IPS-20b (cell line): ENCODE results near the gene NF1.

Experiments used
- H3K27ac ChIP-seq: one replicate; pipeline ENCODE4 v1.5.1; 2013; ENCODE audit warnings: low read length
- H3K27me3 ChIP-seq: 2 replicates; pipeline ENCODE4 v1.6.1; 2013; ENCODE audit warnings: mild to moderate bottlenecking, low read length, inconsistent platforms; ENCODE audit not compliant: insufficient read depth
- H3K36me3 ChIP-seq: 2 replicates; pipeline ENCODE4 v1.6.1; 2013; ENCODE audit warnings: low read depth, mild to moderate bottlenecking, inconsistent platforms, low read length, moderate library complexity; ENCODE audit not compliant: insufficient read depth
- H3K4me1 ChIP-seq: 2 replicates; pipeline ENCODE4 v1.6.1; 2013; ENCODE audit warnings: mild to moderate bottlenecking, control low read depth, inconsistent platforms, low read length, moderate library complexity; ENCODE audit not compliant: insufficient read depth
- H3K4me3 ChIP-seq: 2 replicates; pipeline ENCODE4 v1.5.1; 2013; ENCODE audit warnings: mild to moderate bottlenecking, low read length, inconsistent platforms
- H3K9ac ChIP-seq: 2 replicates; pipeline ENCODE4 v1.6.1; 2013; ENCODE audit warnings: low read depth, mild to moderate bottlenecking, inconsistent platforms, low read length, moderate library complexity
- H3K9me3 ChIP-seq: 2 replicates; pipeline ENCODE4 v1.6.1; 2013; ENCODE audit warnings: mild to moderate bottlenecking, low read depth, low read length, inconsistent platforms; ENCODE audit not compliant: insufficient read depth

NF1 gene

GRCh38 chr17:31061678-31062077 is 33.1 kb upstream of the NF1 start:
- no peaks in the 10 kb centered on the region for H3K36me3 ChIP-seq
- no peak overlapping the region for H3K4me3 ChIP-seq
- H3K27ac ChIP-seq = no peak overlapping the region
- no peaks in the 10 kb centered on the region for H3K27me3 ChIP-seq
- no peak overlapping the region for H3K9ac ChIP-seq
- no peaks in the 10 kb centered on the region for H3K4me1 ChIP-seq
- no peaks in the 10 kb centered on the region for H3K9me3 ChIP-seq

- Histone ChIP-seq H3K4me1 (no peaks in the 10 kb centered on the region), H3K9me3 (no peaks in the 10 kb centered on the region), H3K4me3 (no peak overlapping the region), H3K36me3 (no peaks in the 10 kb centered on the region), H3K27ac (no peak overlapping the region), H3K9ac (no peak overlapping the region), H3K27me3 (no peaks in the 10 kb centered on the region)
Observed at GRCh38 chr17:31062346-31062745, 32.4 kb upstream of the NF1 start.

- H3K4me3 ChIP-seq = no peak overlapping the region
- no peaks in the 10 kb centered on the region for H3K9me3 ChIP-seq
- no peaks in the 10 kb centered on the region for H3K4me1 ChIP-seq
- no peak overlapping the region for H3K27ac ChIP-seq
- H3K27me3 ChIP-seq = no peaks in the 10 kb centered on the region
- H3K9ac ChIP-seq = no peak overlapping the region
- no peaks in the 10 kb centered on the region for H3K36me3 ChIP-seq
Observed at GRCh38 chr17:31064707-31065106, 30.1 kb upstream of the NF1 start.

GRCh38 chr17:31067691-31068184 is 27.0 kb upstream of the NF1 start:
- Histone ChIP-seq H3K27me3 (no peaks in the 10 kb centered on the region), H3K9me3 (no peaks in the 10 kb centered on the region), H3K36me3 (no peaks in the 10 kb centered on the region), H3K9ac (no peak overlapping the region), H3K27ac (no peak overlapping the region), H3K4me1 (peaks cover 9% of the 10 kb centered on the region; the same call in 1 of the 2 replicates), H3K4me3 (no peak overlapping the region)

GRCh38 chr17:31068291-31068690 is 26.5 kb upstream of the NF1 start:
- Histone ChIP-seq H3K4me3 (no peak overlapping the region), H3K27ac (no peak overlapping the region), H3K4me1 (peaks cover 9% of the 10 kb centered on the region; the same call in 1 of the 2 replicates), H3K9ac (no peak overlapping the region), H3K36me3 (no peaks in the 10 kb centered on the region), H3K9me3 (no peaks in the 10 kb centered on the region), H3K27me3 (no peaks in the 10 kb centered on the region)

- peaks cover 17% of the 10 kb centered on the region for H3K4me1 ChIP-seq
- H3K27ac ChIP-seq = no peak overlapping the region
- no peak overlapping the region for H3K4me3 ChIP-seq
- H3K36me3 ChIP-seq = no peaks in the 10 kb centered on the region
- H3K9ac ChIP-seq = no peak overlapping the region
- H3K27me3 ChIP-seq = no peaks in the 10 kb centered on the region
- H3K9me3 ChIP-seq = no peaks in the 10 kb centered on the region
Observed at GRCh38 chr17:31072186-31072585, 22.6 kb upstream of the NF1 start.

- H3K36me3 ChIP-seq = no peaks in the 10 kb centered on the region
- H3K27me3 ChIP-seq = no peaks in the 10 kb centered on the region
- H3K27ac ChIP-seq = no peak overlapping the region
- H3K4me1 ChIP-seq = peaks cover 17% of the 10 kb centered on the region
- H3K9ac ChIP-seq = no peak overlapping the region
- no peak overlapping the region for H3K4me3 ChIP-seq
- no peaks in the 10 kb centered on the region for H3K9me3 ChIP-seq
Observed at GRCh38 chr17:31073411-31073810, 21.4 kb upstream of the NF1 start.

- H3K9me3 ChIP-seq = no peaks in the 10 kb centered on the region
- H3K9ac ChIP-seq = no peak overlapping the region
- H3K4me1 ChIP-seq = peaks cover 22% of the 10 kb centered on the region
- H3K4me3 ChIP-seq = no peak overlapping the region
- H3K27me3 ChIP-seq = no peaks in the 10 kb centered on the region
- no peaks in the 10 kb centered on the region for H3K36me3 ChIP-seq
- H3K27ac ChIP-seq = no peak overlapping the region
Observed at GRCh38 chr17:31074772-31075555, 19.8 kb upstream of the NF1 start.

- Histone ChIP-seq H3K4me3 (no peak overlapping the region), H3K4me1 (peaks cover 13% of the 10 kb centered on the region), H3K27me3 (no peaks in the 10 kb centered on the region), H3K9me3 (no peaks in the 10 kb centered on the region; the same call in 1 of the 2 replicates), H3K27ac (no peak overlapping the region), H3K9ac (no peak overlapping the region), H3K36me3 (no peaks in the 10 kb centered on the region)
Observed at GRCh38 chr17:31078290-31078689, 16.5 kb upstream of the NF1 start.

GRCh38 chr17:31079731-31080130 is 15.0 kb upstream of the NF1 start:
- H3K4me3 ChIP-seq = no peak overlapping the region
- no peak overlapping the region for H3K9ac ChIP-seq
- no peaks in the 10 kb centered on the region for H3K27me3 ChIP-seq
- H3K9me3 ChIP-seq = no peaks in the 10 kb centered on the region; the same call in 1 of the 2 replicates
- H3K27ac ChIP-seq = no peak overlapping the region
- H3K36me3 ChIP-seq = no peaks in the 10 kb centered on the region
- H3K4me1 ChIP-seq = peaks cover 13% of the 10 kb centered on the region

GRCh38 chr17:31085563-31085962 is 9.2 kb upstream of the NF1 start:
- Histone ChIP-seq H3K27ac (no peak overlapping the region), H3K9ac (no peak overlapping the region), H3K4me1 (no peaks in the 10 kb centered on the region), H3K9me3 (no peaks in the 10 kb centered on the region; the same call in 1 of the 2 replicates), H3K36me3 (no peaks in the 10 kb centered on the region), H3K27me3 (no peaks in the 10 kb centered on the region), H3K4me3 (no peak overlapping the region)

- H3K9ac ChIP-seq = no peak overlapping the region
- H3K4me1 ChIP-seq = peaks cover 3% of the 10 kb centered on the region; the same call in 1 of the 2 replicates
- no peak overlapping the region for H3K27ac ChIP-seq
- H3K36me3 ChIP-seq = 0 out of 2 replicates have a peak, but pooled peaks cover 3% of the 10 kb centered on the region
- no peak overlapping the region for H3K4me3 ChIP-seq
- H3K27me3 ChIP-seq = no peaks in the 10 kb centered on the region
- no peaks in the 10 kb centered on the region for H3K9me3 ChIP-seq
Observed at GRCh38 chr17:31089471-31089870, 5.3 kb upstream of the NF1 start.
